PC-3 (cell line): ENCODE data around the gene DBH. TPM values are rescaled to one million over a fixed set of nuclear protein-coding genes. Genes with fewer than 3 reads are reported as not detected.

Experiments
- ATAC-seq: fragments of 200-7000 bp; cut with Tn5 transposase; 2 replicates; pipeline ENCODE4 v1.9.1; 2020; ENCODE audit warnings: mild to moderate bottlenecking, moderate library complexity
- Bru-seq: library from RNA; stranded (reverse); fragments of 400-500 nt; gene quantifications from one replicate; lab custom pipeline; 2021; lab: Mats Ljungman, UMichigan
- BruChase-seq, 2 experiments: library from RNA; stranded (reverse); fragments of 400-500 nt; gene quantifications; one replicate each; lab custom pipeline; 2021; lab: Mats Ljungman, UMichigan
- BruUV-seq: library from RNA; stranded (reverse); fragments of 400-500 nt; replicated peaks from 2 replicates; lab custom pipeline; 2021; lab: Mats Ljungman, UMichigan
- CTCF ChIA-PET: fragments of 300-600 bp; sonication (Branson Sonifier 250); formaldehyde crosslinking; loops from one replicate; lab custom pipeline; 2022; ENCODE audit warnings: antibody characterized with exemption; lab: Charles Lee
- POLR2A ChIA-PET: fragments of 300-600 bp; sonication (Branson Sonifier 250); formaldehyde crosslinking; loops from one replicate; lab custom pipeline; 2022; ENCODE audit warnings: antibody characterized with exemption; ENCODE audit not compliant: unreplicated experiment; lab: Charles Lee
- DNase-seq: peaks from one replicate; pipeline ENCODE4 v3.0.0-alpha.2; 2015
- H2AFZ ChIP-seq: fragments of 300-600 bp; sonication (generic); 2 replicates; pipeline ENCODE4 v1.6.0; 2016; ENCODE audit warnings: antibody characterized with exemption, low read length
- H3F3A ChIP-seq: fragments of 300-600 bp; sonication (generic); one replicate; pipeline ENCODE4 v1.6.0; 2017; ENCODE audit warnings: antibody characterized with exemption, low read length, control low read depth, mild to moderate bottlenecking; ENCODE audit not compliant: unreplicated experiment
- H3K27ac ChIP-seq: fragments of 300-600 bp; sonication (generic); 2 replicates; pipeline ENCODE4 v1.5.1; 2016; ENCODE audit warnings: mild to moderate bottlenecking, low read length
- H3K27me3 ChIP-seq: fragments of 300-600 bp; sonication (generic); 2 replicates; pipeline ENCODE4 v1.6.1; 2016; ENCODE audit warnings: low read length, mixed read lengths
- H3K36me3 ChIP-seq: fragments of 300-600 bp; sonication (generic); 2 replicates; pipeline ENCODE4 v1.6.1; 2016; ENCODE audit warnings: low read depth, mixed run types, low read length, mixed read lengths
- H3K4me1 ChIP-seq: fragments of 300-600 bp; sonication (generic); 2 replicates; pipeline ENCODE4 v1.5.1; 2016; ENCODE audit warnings: low read length; ENCODE audit not compliant: insufficient read depth
- H3K4me2 ChIP-seq: fragments of 300-600 bp; sonication (generic); 2 replicates; pipeline ENCODE4 v1.6.0; 2016; ENCODE audit warnings: low read length
- H3K4me3 ChIP-seq: fragments of 300-600 bp; sonication (generic); 2 replicates; pipeline ENCODE4 v1.5.1; 2016; ENCODE audit warnings: mild to moderate bottlenecking, low read length, mixed read lengths
- H3K79me2 ChIP-seq: fragments of 300-600 bp; sonication (generic); 2 replicates; pipeline ENCODE4 v1.6.1; 2017; ENCODE audit warnings: low read length, mixed read lengths
- H3K9ac ChIP-seq: fragments of 300-600 bp; sonication (generic); 2 replicates; pipeline ENCODE4 v1.6.0; 2016; ENCODE audit warnings: mild to moderate bottlenecking, low read length
- H3K9me2 ChIP-seq: fragments of 300-600 bp; sonication (generic); replicated peaks from 2 replicates; pipeline ENCODE4 v1.6.1; 2016; ENCODE audit warnings: mixed run types, low read length, mixed read lengths
- H3K9me3 ChIP-seq: fragments of 300-600 bp; sonication (generic); 2 replicates; pipeline ENCODE4 v1.6.1; 2016; ENCODE audit warnings: low read length, mixed read lengths
- H4K20me1 ChIP-seq: fragments of 300-600 bp; sonication (generic); 2 replicates; pipeline ENCODE4 v1.6.1; 2016; ENCODE audit warnings: low read length, mixed read lengths
- EZH2 ChIP-seq: fragments of 300-600 bp; sonication (generic); IDR thresholded peaks from one replicate; pipeline ENCODE4 v1.6.1; 2017; ENCODE audit warnings: antibody characterized with exemption, mild to moderate bottlenecking, low read length; ENCODE audit not compliant: unreplicated experiment
- EZH2phosphoT487 ChIP-seq: fragments of 300-600 bp; sonication (generic); IDR thresholded peaks from 2 replicates; pipeline ENCODE4 v1.6.1; 2018; ENCODE audit warnings: mild to moderate bottlenecking, antibody characterized with exemption, low read length, borderline replicate concordance
- intact Hi-C: fragments of 100-400 bp; cut with micrococcal nuclease; formaldehyde crosslinking; loops from 2 replicates; pipeline ENCODE4 v1.9.0; 2023
- long read RNA-seq: library from polyadenylated mRNA; unstranded; transcript quantifications from one replicate; pipeline ENCODE4 v2.0.0, GENCODE V29; 2021; ENCODE audit not compliant: unreplicated experiment
- total RNA-seq: library from RNA; depleted of rRNA; stranded (reverse); fragments of >200 nt; gene quantifications from 2 replicates; pipeline ENCODE4 v1.2.3, GENCODE V29; 2014; rRNA removed
- TF ChIP-seq, protein P1 (sequence below): fragments of 300-600 bp; sonication (generic); conservative IDR thresholded peaks from 2 replicates; pipeline ENCODE4 v1.5.1; 2017; ENCODE audit warnings: antibody characterized with exemption, low read depth, mild to moderate bottlenecking, low read length

Gene DBH
- total RNA-seq (not detected in 2 replicates), Bru-seq, nascent RNA (percentile 4 among the genes with signal in this experiment), BruChase-seq, experiment 1, labeled RNA remaining after a 6-hour chase (not detected), BruChase-seq, experiment 2, labeled RNA remaining after a 2-hour chase (not detected)
- long read RNA-seq: 0 reads

DNA sequence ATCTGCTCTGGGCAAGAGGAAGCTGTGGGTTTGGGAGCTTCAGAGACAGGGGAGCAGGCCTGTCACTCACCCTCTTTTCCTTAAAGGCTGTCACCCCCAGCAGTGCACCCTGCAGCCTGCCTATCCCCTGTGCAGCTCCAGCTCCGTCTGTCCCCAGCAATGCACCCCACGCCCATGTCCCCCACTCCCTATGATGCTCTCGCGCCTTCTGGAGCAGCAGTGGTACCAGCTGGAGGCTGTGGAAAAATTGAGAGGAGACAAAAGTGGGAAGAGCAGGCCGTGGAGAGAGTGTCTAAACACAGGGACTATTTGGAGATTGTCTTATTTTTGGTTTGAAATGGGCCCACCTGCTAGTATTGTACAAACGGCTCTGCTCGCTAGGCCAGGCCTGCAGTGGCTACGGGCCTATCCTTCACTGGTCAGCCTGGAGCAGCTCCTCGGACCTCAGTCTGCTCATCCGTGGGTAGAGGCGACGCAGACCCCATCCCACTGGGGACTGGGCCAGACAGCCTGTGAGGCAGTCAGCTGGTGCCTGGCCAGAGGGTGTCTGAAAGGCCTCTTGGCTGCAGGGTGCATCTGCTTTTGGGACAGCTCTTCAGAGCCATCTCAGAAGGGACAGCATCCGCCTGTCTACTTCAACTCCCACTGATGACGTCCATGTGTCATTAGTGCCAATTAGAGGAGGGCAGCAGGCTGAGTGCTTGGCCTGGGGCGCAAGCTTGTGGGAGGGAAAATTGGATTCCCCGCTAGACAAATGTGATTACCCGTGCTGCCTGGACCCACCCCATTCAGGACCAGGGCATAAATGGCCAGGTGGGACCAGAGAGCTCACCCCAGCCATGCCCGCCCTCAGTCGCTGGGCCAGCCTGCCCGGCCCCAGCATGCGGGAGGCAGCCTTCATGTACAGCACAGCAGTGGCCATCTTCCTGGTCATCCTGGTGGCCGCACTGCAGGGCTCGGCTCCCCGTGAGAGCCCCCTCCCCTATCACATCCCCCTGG, at the start of gene DBH:
Gene DBH, plus strand, starts transcription at position 831 of the 999 bp plus-strand sequence. Its CDS starts 9 bp downstream, at position 840.
- H3K27ac ChIP-seq: no peak within 1 kb of the TSS
- no peak for TF ChIP-seq EZH2phosphoT487
- TF ChIP-seq EZH2: no peak
- TF ChIP-seq, protein P1, sequence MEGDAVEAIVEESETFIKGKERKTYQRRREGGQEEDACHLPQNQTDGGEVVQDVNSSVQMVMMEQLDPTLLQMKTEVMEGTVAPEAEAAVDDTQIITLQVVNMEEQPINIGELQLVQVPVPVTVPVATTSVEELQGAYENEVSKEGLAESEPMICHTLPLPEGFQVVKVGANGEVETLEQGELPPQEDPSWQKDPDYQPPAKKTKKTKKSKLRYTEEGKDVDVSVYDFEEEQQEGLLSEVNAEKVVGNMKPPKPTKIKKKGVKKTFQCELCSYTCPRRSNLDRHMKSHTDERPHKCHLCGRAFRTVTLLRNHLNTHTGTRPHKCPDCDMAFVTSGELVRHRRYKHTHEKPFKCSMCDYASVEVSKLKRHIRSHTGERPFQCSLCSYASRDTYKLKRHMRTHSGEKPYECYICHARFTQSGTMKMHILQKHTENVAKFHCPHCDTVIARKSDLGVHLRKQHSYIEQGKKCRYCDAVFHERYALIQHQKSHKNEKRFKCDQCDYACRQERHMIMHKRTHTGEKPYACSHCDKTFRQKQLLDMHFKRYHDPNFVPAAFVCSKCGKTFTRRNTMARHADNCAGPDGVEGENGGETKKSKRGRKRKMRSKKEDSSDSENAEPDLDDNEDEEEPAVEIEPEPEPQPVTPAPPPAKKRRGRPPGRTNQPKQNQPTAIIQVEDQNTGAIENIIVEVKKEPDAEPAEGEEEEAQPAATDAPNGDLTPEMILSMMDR: no peak
- H3F3A ChIP-seq: no peaks in the 10 kb centered on the region
- no peaks in the 10 kb centered on the region for H3K79me2 ChIP-seq
- DNase-seq (no peak), ATAC-seq (no peak)
- H3K4me3 ChIP-seq: no peak within 1 kb of the TSS
- no peaks in the 10 kb centered on the region for H3K4me1 ChIP-seq
- no peak within 1 kb of the TSS for H2AFZ ChIP-seq
- no TSS peak for BruUV-seq
- H3K4me2 ChIP-seq: no peak within 1 kb of the TSS
- H3K9ac ChIP-seq: no peak within 1 kb of the TSS
- no peaks in the 10 kb centered on the region for H3K9me3 ChIP-seq
- ChIA-PET CTCF (no interaction called here), POLR2A (no interaction called here)
- no peaks in the 10 kb centered on the region for H4K20me1 ChIP-seq
- H3K36me3 ChIP-seq: no peaks in the 10 kb centered on the region
- no peaks in the 10 kb centered on the region for H3K9me2 ChIP-seq
- 0 out of 2 replicates have a peak, but pooled peaks cover 1% of the 10 kb centered on the region for H3K27me3 ChIP-seq
- intact Hi-C loops: no loop called here

DNA sequence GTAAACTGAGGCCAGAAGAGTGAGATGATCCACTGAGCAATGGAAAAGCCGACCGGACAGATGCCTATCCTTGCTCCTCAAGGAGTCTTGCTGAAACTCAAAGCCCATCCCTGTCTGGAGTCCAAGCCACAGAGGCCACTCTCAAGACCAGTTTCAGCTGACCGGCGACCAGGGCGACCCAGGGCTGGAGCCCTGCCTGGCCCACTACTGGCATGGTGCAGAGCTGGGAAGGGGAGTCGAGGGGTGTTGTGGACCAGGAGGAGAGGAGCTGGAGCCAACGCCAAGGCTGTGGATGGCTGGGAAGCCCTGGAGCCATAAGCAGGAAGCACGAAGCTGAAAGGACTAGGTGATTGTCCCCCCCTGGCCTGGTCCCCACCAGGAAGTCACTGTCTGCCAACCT, 49.1 kb upstream of the DBH start:
- POLR2A ChIA-PET: no interaction called here
- no peak overlapping the region for H3K9ac ChIP-seq
- no peaks in the 10 kb centered on the region for H3K9me2 ChIP-seq
- TF ChIP-seq EZH2phosphoT487: no peak
- TF ChIP-seq, protein P1: no peak
- no peak for TF ChIP-seq EZH2
- intact Hi-C loops: no loop called here
- H3K36me3 ChIP-seq: no peaks in the 10 kb centered on the region
- H2AFZ ChIP-seq: no peak overlapping the region
- H3K27ac ChIP-seq: no peak overlapping the region
- BruUV-seq: no TSS peak
- no peak for DNase-seq
- H4K20me1 ChIP-seq: no peaks in the 10 kb centered on the region
- peaks cover 25% of the 10 kb centered on the region for H3K27me3 ChIP-seq
- H3K4me1 ChIP-seq: no peaks in the 10 kb centered on the region
- no peak overlapping the region for H3K4me3 ChIP-seq
- H3K79me2 ChIP-seq: no peaks in the 10 kb centered on the region
- no peak for ATAC-seq
- H3K4me2 ChIP-seq: no peak overlapping the region
- no peaks in the 10 kb centered on the region for H3K9me3 ChIP-seq
- CTCF ChIA-PET: no interaction called here
- no peaks in the 10 kb centered on the region for H3F3A ChIP-seq
